Measurements from ENCODE around the gene SLC25A4.

- TF ChIP-seq CTCF (IDR thresholded peaks at IDR 0.05), result no peak
- TF ChIP-seq ZFX (IDR thresholded peaks at IDR 0.05; ENCODE audit: borderline replicate concordance), result no peak
Observed at GRCh38 chr4:185124006-185124405, 19.1 kb upstream of the SLC25A4 start.

Data from 22Rv1 (cell line).